Measurements from ENCODE around the gene AKAP17A. TPM values are rescaled to one million over a fixed set of nuclear protein-coding genes. Genes with fewer than 3 reads are reported as not detected.

The AKAP17A gene
- total and polyA plus RNA-seq, 4 donors, result 5.2 to 49.1 (median 19.2) TPM

GRCh38 chrX:1592470-1593142 lies 1.2 kb downstream of the AKAP17A start:
- Histone ChIP-seq H3K4me3 (ENCODE audit: low read depth in 1 of 3, low read length in 3 of 3) (peak overlapping the region; percentile 87 to 93 (median 93)), H3K36me3 (ENCODE audit: control insufficient read depth in 4 of 4, insufficient read depth in 3 of 4, low read depth in 1 of 4, low read length in 3 of 4) (peaks cover 16 to 36% (median 29%) of the 10 kb centered on the region in 4 donors), H3K4me1 (ENCODE audit: control insufficient read depth in 4 of 4, insufficient read depth in 4 of 4, low read length in 3 of 4) (peaks cover 0 to 31% (median 15%) of the 10 kb centered on the region in 4 donors), H3K27ac (ENCODE audit: low read depth in 1 of 2, low read length in 2 of 2) (peak overlapping the region; percentile 31 to 66), H3K9me3 (ENCODE audit: control insufficient read depth in 4 of 4, low read length in 3 of 4) (no peaks in the 10 kb centered on the region), H3K9ac (ENCODE audit: low read depth in 1 of 2, low read length in 2 of 2) (peak overlapping the region; percentile 16 to 85), H3K27me3 (ENCODE audit: control insufficient read depth in 4 of 4, insufficient read depth in 4 of 4, low read length in 3 of 4) (no peaks in the 10 kb centered on the region)
- WGBS, result under 1% methylated on average over 28 of the region's 28 CpGs
- peak; percentile 63 for DNase-seq (ENCODE audit: low spot score)
- TF ChIP-seq HNF4G (IDR thresholded peaks at IDR 0.05) (no peak), TAF1 (conservative IDR thresholded peaks at IDR 0.05) (no peak), NR2F2 (IDR thresholded peaks at IDR 0.05) (peak; percentile 51), GABPA (IDR thresholded peaks at IDR 0.05 in 1 of 2, conservative IDR thresholded peaks at IDR 0.05 in 1 of 2) (peak in 1 of 2 donors; percentile 12)

GRCh38 chrX:1593286-1594271 lies 2.2 kb downstream of the AKAP17A start:
- Histone ChIP-seq H3K9me3 (ENCODE audit: control insufficient read depth in 4 of 4, low read length in 3 of 4) (no peaks in the 10 kb centered on the region), H3K27me3 (ENCODE audit: control insufficient read depth in 4 of 4, insufficient read depth in 4 of 4, low read length in 3 of 4) (no peaks in the 10 kb centered on the region), H3K4me3 (ENCODE audit: low read depth in 1 of 3, low read length in 3 of 3) (peak overlapping the region; percentile 87 to 93 (median 93)), H3K36me3 (ENCODE audit: control insufficient read depth in 4 of 4, insufficient read depth in 3 of 4, low read depth in 1 of 4, low read length in 3 of 4) (peaks cover 18 to 46% (median 32%) of the 10 kb centered on the region in 4 donors), H3K9ac (ENCODE audit: low read depth in 1 of 2, low read length in 2 of 2) (peak overlapping the region; percentile 16 to 67), H3K27ac (ENCODE audit: low read depth in 1 of 2, low read length in 2 of 2) (no peak overlapping the region), H3K4me1 (ENCODE audit: control insufficient read depth in 4 of 4, insufficient read depth in 4 of 4, low read length in 3 of 4) (peaks cover 0 to 31% (median 15%) of the 10 kb centered on the region in 4 donors)
- no peak for DNase-seq (ENCODE audit: low spot score)
- 86% methylated on average over 60 of the region's 60 CpGs for WGBS
- no peak for TF ChIP-seq JUND (IDR thresholded peaks at IDR 0.05)
- no peak for TF ChIP-seq ATF3 (IDR thresholded peaks at IDR 0.05)
- no peak for TF ChIP-seq CTCF (IDR thresholded peaks at IDR 0.05; ENCODE audit: low read depth, low read length, missing input control)
- TF ChIP-seq RAD21 (IDR thresholded peaks at IDR 0.05), result no peak
- TF ChIP-seq EGR1 (IDR thresholded peaks at IDR 0.05; ENCODE audit: low read depth in 2 of 2), result no peak
- no peak for TF ChIP-seq FOXA1 (IDR thresholded peaks at IDR 0.05)
- no peak for TF ChIP-seq FOXA2 (IDR thresholded peaks at IDR 0.05)
- no peak for TF ChIP-seq SP1 (IDR thresholded peaks at IDR 0.05)
- TF ChIP-seq NR2F2 (IDR thresholded peaks at IDR 0.05), result no peak
- no peak for TF ChIP-seq GABPA (IDR thresholded peaks at IDR 0.05 in 1 of 2, conservative IDR thresholded peaks at IDR 0.05 in 1 of 2)
- TF ChIP-seq MAX (IDR thresholded peaks at IDR 0.05), result no peak
- TF ChIP-seq HNF4G (IDR thresholded peaks at IDR 0.05), result no peak
- no peak for TF ChIP-seq YY1 (IDR thresholded peaks at IDR 0.05)
- TF ChIP-seq REST (IDR thresholded peaks at IDR 0.05), result no peak
